CD4-positive, alpha-beta T cell (primary cell): ENCODE data around the gene DOP1B. TPM values are rescaled to one million over a fixed set of nuclear protein-coding genes. Genes with fewer than 3 reads are reported as not detected.
A peak's percentile ranks its signal among the peaks of the same experiment; 100 is the strongest.

ENCODE experiments used
- ATAC-seq: fragments of 200-7000 bp; cut with Tn5 transposase; one replicate; pipeline ENCODE4 v1.10.0; 2022; ENCODE audit warnings: mild to moderate bottlenecking; ENCODE audit not compliant: poor library complexity
- CTCF ChIA-PET: fragments of 350-600 bp; sonication (Branson Sonifier 250); formaldehyde crosslinking; loops from one replicate; lab custom pipeline; 2021; ENCODE audit warnings: antibody characterized with exemption, inconsistent platforms; lab: Charles Lee
- POLR2A ChIA-PET: fragments of 350-600 bp; sonication (Branson Sonifier 250); formaldehyde crosslinking; loops from one replicate; lab custom pipeline; 2021; ENCODE audit warnings: antibody characterized with exemption, inconsistent platforms; lab: Charles Lee
- DNase-seq, 14 experiments: peaks; one replicate each; pipeline ENCODE4 v3.0.0-alpha.2; 2013 to 2020; ENCODE audit warnings: mixed read lengths in 2 of 14
- H3K27ac ChIP-seq, 2 donors: one replicate each; pipeline versions ENCODE4 v1.5.1 to v1.7.0; 2013; ENCODE audit warnings: low read length in 2 of 2, low read depth in 1 of 2, mild to moderate bottlenecking in 1 of 2
- H3K27me3 ChIP-seq, 2 experiments: 1 replicate in 1 of 2; 2 replicates in 1 of 2; pipeline versions ENCODE4 v1.6.1 to v1.7.0; 2013; ENCODE audit warnings: low read length in 2 of 2, control low read depth in 1 of 2, mild to moderate bottlenecking in 1 of 2, moderate library complexity in 1 of 2; ENCODE audit not compliant: insufficient read depth in 2 of 2, control insufficient read depth in 1 of 2
- H3K36me3 ChIP-seq: one replicate; pipeline ENCODE4 v1.6.1; 2013; ENCODE audit warnings: low read length, control low read depth; ENCODE audit not compliant: insufficient read depth
- H3K4me1 ChIP-seq: one replicate; pipeline ENCODE4 v1.6.1; 2013; ENCODE audit warnings: low read length, control low read depth; ENCODE audit not compliant: insufficient read depth
- H3K4me3 ChIP-seq: one replicate; pipeline ENCODE4 v1.5.1; 2013; ENCODE audit warnings: mild to moderate bottlenecking, low read length, moderate library complexity
- H3K9me3 ChIP-seq, 2 experiments: 1 replicate in 1 of 2; 2 replicates in 1 of 2; pipeline versions ENCODE4 v1.6.1 to v1.7.0; 2013; ENCODE audit warnings: low read length in 2 of 2, mild to moderate bottlenecking in 2 of 2, control low read depth in 1 of 2, moderate library complexity in 1 of 2; ENCODE audit not compliant: control insufficient read depth in 1 of 2, insufficient read depth in 1 of 2
- H3K27ac Mint-ChIP-seq: one replicate; pipeline ENCODE4 v1.8.0; 2020; ENCODE audit warnings: mixed read lengths
- H3K27me3 Mint-ChIP-seq: one replicate; pipeline ENCODE4 v1.8.0; 2021; ENCODE audit warnings: mixed read lengths
- H3K36me3 Mint-ChIP-seq: one replicate; pipeline ENCODE4 v1.8.0; 2021; ENCODE audit warnings: low read depth, mixed read lengths
- H3K4me1 Mint-ChIP-seq: one replicate; pipeline ENCODE4 v1.8.0; 2021; ENCODE audit warnings: low read depth, mixed read lengths
- H3K4me3 Mint-ChIP-seq: one replicate; pipeline ENCODE4 v1.8.0; 2020; ENCODE audit warnings: mild to moderate bottlenecking, mixed read lengths
- H3K9me3 Mint-ChIP-seq: one replicate; pipeline ENCODE4 v1.8.0; 2020; ENCODE audit warnings: mixed read lengths
- intact Hi-C, 2 experiments: fragments of 100-400 bp; cut with DNase I in 1 of 2; cut with micrococcal nuclease in 1 of 2; formaldehyde crosslinking; loops; one replicate each; pipeline versions ENCODE4 v1.15.1 to v1.9.0; 2023 to 2025; cut with DNase I, micrococcal nuclease
- total RNA-seq, 174 experiments: library from RNA in 2 of 174; stranded (reverse) in 2 of 174; gene quantifications; one replicate each; pipeline ENCODE4 v1.2.3 and lab custom pipeline; 2021 to 2026
- TF ChIP-seq, protein P1 (sequence below): fragments of 200-600 bp; IDR thresholded peaks from one replicate; pipeline ENCODE4 v1.8.0; 2022; ENCODE audit warnings: antibody characterized with exemption, mild to moderate bottlenecking

Gene DOP1B
- total RNA-seq, 2 experiments from 2014 or later = 11.0 to 12.7 TPM

GRCh38 chr21:36147911-36148310 lies 8.7 kb upstream of the DOP1B start:
- CTCF ChIA-PET = no interaction called here
- DNase-seq (no peak), ATAC-seq (no peak)
- Mint-ChIP-seq H3K27ac (no peak overlapping the region), H3K36me3 (no peaks in the 10 kb centered on the region), H3K9me3 (no peaks in the 10 kb centered on the region), H3K4me3 (no peak overlapping the region), H3K4me1 (peaks cover 44% of the 10 kb centered on the region), H3K27me3 (no peaks in the 10 kb centered on the region)
- H3K4me1 ChIP-seq = peaks cover 33% of the 10 kb centered on the region
- H3K9me3 ChIP-seq = no peaks in the 10 kb centered on the region
- peaks cover 7% of the 10 kb centered on the region for H3K36me3 ChIP-seq
- H3K4me3 ChIP-seq = no peak overlapping the region
- no peak overlapping the region for H3K27ac ChIP-seq
- TF ChIP-seq, protein P1, sequence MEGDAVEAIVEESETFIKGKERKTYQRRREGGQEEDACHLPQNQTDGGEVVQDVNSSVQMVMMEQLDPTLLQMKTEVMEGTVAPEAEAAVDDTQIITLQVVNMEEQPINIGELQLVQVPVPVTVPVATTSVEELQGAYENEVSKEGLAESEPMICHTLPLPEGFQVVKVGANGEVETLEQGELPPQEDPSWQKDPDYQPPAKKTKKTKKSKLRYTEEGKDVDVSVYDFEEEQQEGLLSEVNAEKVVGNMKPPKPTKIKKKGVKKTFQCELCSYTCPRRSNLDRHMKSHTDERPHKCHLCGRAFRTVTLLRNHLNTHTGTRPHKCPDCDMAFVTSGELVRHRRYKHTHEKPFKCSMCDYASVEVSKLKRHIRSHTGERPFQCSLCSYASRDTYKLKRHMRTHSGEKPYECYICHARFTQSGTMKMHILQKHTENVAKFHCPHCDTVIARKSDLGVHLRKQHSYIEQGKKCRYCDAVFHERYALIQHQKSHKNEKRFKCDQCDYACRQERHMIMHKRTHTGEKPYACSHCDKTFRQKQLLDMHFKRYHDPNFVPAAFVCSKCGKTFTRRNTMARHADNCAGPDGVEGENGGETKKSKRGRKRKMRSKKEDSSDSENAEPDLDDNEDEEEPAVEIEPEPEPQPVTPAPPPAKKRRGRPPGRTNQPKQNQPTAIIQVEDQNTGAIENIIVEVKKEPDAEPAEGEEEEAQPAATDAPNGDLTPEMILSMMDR = no peak
- POLR2A ChIA-PET = interaction anchor here (0.7 kb wide), 1 partner anchor 11 kb away, joined by 3 read pairs; no protein-coding TSS in a partner anchor
- intact Hi-C loops = loop anchor here in 1 of 2 experiments (10.0 kb wide), 1 partner anchor 447 kb away; no protein-coding TSS in a partner anchor
- H3K27me3 ChIP-seq = no peaks in the 10 kb centered on the region

DNA sequence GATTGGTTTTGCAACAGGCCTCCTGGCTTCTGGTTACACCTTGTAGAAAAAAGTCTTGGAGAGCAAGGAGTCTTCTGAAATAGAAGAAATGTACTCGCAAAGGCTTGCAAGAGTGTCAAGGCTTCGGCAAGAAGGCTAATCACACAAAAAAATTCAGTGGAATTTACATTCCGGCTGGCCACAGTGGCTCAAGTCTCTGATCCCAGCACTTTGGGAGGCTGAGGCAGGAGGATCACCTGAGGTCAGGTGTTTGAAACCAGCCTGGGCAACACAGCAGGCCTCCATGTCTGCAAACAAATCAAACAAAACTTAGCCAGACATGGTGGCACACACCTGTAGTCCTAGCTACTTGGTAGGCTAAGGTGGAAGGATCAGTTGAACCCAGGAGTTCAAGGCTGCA lies 7.7 kb upstream of the DOP1B start:
- CTCF ChIA-PET = no interaction called here
- no peak overlapping the region for H3K27ac ChIP-seq
- no peaks in the 10 kb centered on the region for H3K9me3 ChIP-seq
- Mint-ChIP-seq H3K27me3 (no peaks in the 10 kb centered on the region), H3K27ac (no peak overlapping the region), H3K36me3 (no peaks in the 10 kb centered on the region), H3K4me1 (peaks cover 51% of the 10 kb centered on the region), H3K4me3 (no peak overlapping the region), H3K9me3 (no peaks in the 10 kb centered on the region)
- peaks cover 7% of the 10 kb centered on the region for H3K36me3 ChIP-seq
- intact Hi-C loops = loop anchor here in 1 of 2 experiments (10.0 kb wide), 1 partner anchor 446 kb away; no protein-coding TSS in a partner anchor
- ATAC-seq (no peak), DNase-seq (no peak)
- H3K4me3 ChIP-seq = no peak overlapping the region
- TF ChIP-seq, protein P1 = no peak
- POLR2A ChIA-PET = interaction anchor here (0.9 to 1.2 kb wide), 2 partner anchors 13 to 15 kb away, joined by 3 read pairs; no protein-coding TSS in a partner anchor
- H3K4me1 ChIP-seq = peaks cover 38% of the 10 kb centered on the region
- no peaks in the 10 kb centered on the region for H3K27me3 ChIP-seq

- Histone ChIP-seq H3K9me3 (no peaks in the 10 kb centered on the region), H3K27ac (peak overlapping the region in 1 of 2 donors; percentile 31), H3K4me3 (no peak overlapping the region), H3K27me3 (no peaks in the 10 kb centered on the region), H3K36me3 (peaks cover 7% of the 10 kb centered on the region), H3K4me1 (peaks cover 36% of the 10 kb centered on the region)
- peaks cover 52% of the 10 kb centered on the region for H3K4me1 Mint-ChIP-seq
- H3K9me3 Mint-ChIP-seq = no peaks in the 10 kb centered on the region
- H3K4me3 Mint-ChIP-seq = peak overlapping the region; percentile 43
- H3K27me3 Mint-ChIP-seq = no peaks in the 10 kb centered on the region
- ATAC-seq = no peak
- intact Hi-C loops = loop anchor here in 1 of 2 experiments (5.0 to 10.0 kb wide), 2 partner anchors 37 to 445 kb away; no protein-coding TSS in a partner anchor
- no peaks in the 10 kb centered on the region for H3K36me3 Mint-ChIP-seq
- peak in 3 of 14 experiments; percentile 39 to 53 (median 45) for DNase-seq
- CTCF ChIA-PET = interaction anchor here (0.8 to 2.3 kb wide), 2 partner anchors 9 to 25 kb away, joined by 3 to 10 read pairs; no protein-coding TSS in a partner anchor
- TF ChIP-seq, protein P1 = no peak
- H3K27ac Mint-ChIP-seq = peak overlapping the region; percentile 82
- POLR2A ChIA-PET = interaction anchor here (0.9 to 1.3 kb wide), 6 partner anchors 14 to 170 kb away, joined by 3 to 6 read pairs (median 4); partner anchors contain the start of gene MORC3
These were observed 6.6 kb upstream of the DOP1B start for GRCh38 chr21:36149788-36150711.
